NCI-H526 treated with DMSO at 0.1 percent for 48 hours (cell line): ENCODE measurements around the gene NAP1L4.

ENCODE experiments used
- DNase-seq: peaks from one replicate; lab custom pipeline; 2025; lab: John Stamatoyannopoulos, UW

Gene NAP1L4

GRCh38 chr11:3010521-3011275 lies 18.6 kb upstream of the NAP1L4 start:
- DNase-seq = no peak

- no peak for DNase-seq
Observed at GRCh38 chr11:3010004-3010403, 17.9 kb upstream of the NAP1L4 start.

- DNase-seq = no peak
Observed at GRCh38 chr11:3009481-3009880, 17.4 kb upstream of the NAP1L4 start.

- DNase-seq = no peak
Observed at GRCh38 chr11:3008746-3009336, 16.7 kb upstream of the NAP1L4 start.

GRCh38 chr11:3007404-3008010 lies 15.4 kb upstream of the NAP1L4 start:
- no peak for DNase-seq

- DNase-seq = no peak
Observed at GRCh38 chr11:3006505-3007260, 14.6 kb upstream of the NAP1L4 start.

- no peak for DNase-seq
Observed at GRCh38 chr11:3004481-3004880, 12.4 kb upstream of the NAP1L4 start.

GRCh38 chr11:3003396-3004231 lies 11.5 kb upstream of the NAP1L4 start:
- DNase-seq = no peak

GRCh38 chr11:3002871-3003270 lies 10.7 kb upstream of the NAP1L4 start:
- no peak for DNase-seq

- no peak for DNase-seq
Observed at GRCh38 chr11:3002351-3002861, 10.3 kb upstream of the NAP1L4 start.

GRCh38 chr11:3001496-3001895 lies 9.4 kb upstream of the NAP1L4 start:
- DNase-seq = no peak

- peak; percentile 89 for DNase-seq
Observed at GRCh38 chr11:3000032-3000961, 8.2 kb upstream of the NAP1L4 start.

GRCh38 chr11:2999464-2999998 lies 7.4 kb upstream of the NAP1L4 start:
- no peak for DNase-seq

GRCh38 chr11:2998073-2998850 lies 6.1 kb upstream of the NAP1L4 start:
- no peak for DNase-seq

GRCh38 chr11:2997406-2997805 lies 5.3 kb upstream of the NAP1L4 start:
- DNase-seq = no peak

GRCh38 chr11:2996976-2997375 lies 4.8 kb upstream of the NAP1L4 start:
- DNase-seq = no peak

- DNase-seq = no peak
Observed at GRCh38 chr11:2995893-2996554, 3.9 kb upstream of the NAP1L4 start.

GRCh38 chr11:2995031-2995561 lies 3.0 kb upstream of the NAP1L4 start:
- no peak for DNase-seq

GRCh38 chr11:2994336-2994730 lies 2.2 kb upstream of the NAP1L4 start:
- no peak for DNase-seq
